Measurements from ENCODE around the gene DROSHA. TPM values are rescaled to one million over a fixed set of nuclear protein-coding genes. Genes with fewer than 3 reads are reported as not detected.

Gene DROSHA
- total and polyA plus RNA-seq, 2 of the 4 experiments (the other 2 are of a cell fraction): 36.4 to 36.5 TPM

DNA sequence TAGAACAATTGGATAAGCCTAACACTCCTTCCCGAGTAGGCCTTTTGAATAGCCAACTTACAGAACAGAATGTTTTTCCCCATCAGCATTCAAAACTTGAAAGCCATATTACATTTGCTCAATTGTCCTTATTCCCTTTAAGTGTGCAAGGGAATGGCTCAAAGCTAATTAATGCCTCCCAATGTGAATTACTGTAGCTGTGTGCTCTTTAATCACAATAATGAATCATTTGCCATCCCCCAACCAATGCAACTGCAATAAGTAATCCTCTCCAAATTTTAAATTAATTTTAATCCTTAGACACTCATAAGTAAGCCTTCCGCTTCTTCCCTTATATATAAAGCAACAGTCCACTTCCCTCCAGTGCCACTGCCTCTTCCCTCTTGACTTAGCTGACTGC is 115.9 kb downstream of the DROSHA start:
- Histone ChIP-seq H3K9me3 (ENCODE audit: control insufficient read depth, insufficient read depth, low read length) (no peaks in the 10 kb centered on the region), H4K20me1 (ENCODE audit: insufficient read depth, low read length) (no peaks in the 10 kb centered on the region), H2BK5ac (ENCODE audit: low read depth, low read length, poor library complexity, severe bottlenecking) (peak overlapping the region; percentile 16), H2AK5ac (ENCODE audit: low read depth, low read length) (no peak overlapping the region), H3K4me1 (ENCODE audit: control insufficient read depth, insufficient read depth, low read length) (peaks cover 11% of the 10 kb centered on the region), H3K36me3 (ENCODE audit: control insufficient read depth, insufficient read depth, low read length) (peaks cover 20% of the 10 kb centered on the region), H2BK20ac (ENCODE audit: low read depth, low read length) (no peak overlapping the region), H3K9me1 (ENCODE audit: insufficient read depth, low read length) (no peaks in the 10 kb centered on the region), H3K23ac (ENCODE audit: low read depth, low read length) (no peak overlapping the region), H2AFZ (replicated peaks; ENCODE audit: low read length, poor library complexity) (no peak overlapping the region), H3K4ac (ENCODE audit: low read depth, low read length) (no peak overlapping the region), H4K8ac (ENCODE audit: low read depth in 2 of 2, low read length in 2 of 2) (no peak overlapping the region), H3K56ac (ENCODE audit: extremely low read depth, insufficient read depth, low read length) (no peak overlapping the region), H2BK15ac (ENCODE audit: low read depth, low read length) (no peak overlapping the region), H3K9ac (ENCODE audit: low read depth, low read length) (no peak overlapping the region), H2AK9ac (replicated peaks; ENCODE audit: low read depth, low read length, poor library complexity) (no peak overlapping the region), H4K91ac (ENCODE audit: insufficient read depth, low read depth, low read length) (no peak overlapping the region), H3K79me1 (ENCODE audit: low read depth in 1 of 2, low read length in 2 of 2) (peaks cover 4 to 7% of the 10 kb centered on the region in 2 experiments), H3K4me2 (ENCODE audit: low read depth, low read length) (no peak overlapping the region), H3K18ac (ENCODE audit: low read depth, low read length) (no peak overlapping the region), H3K4me3 (ENCODE audit: insufficient read depth, low read depth, low read length) (no peak overlapping the region), H3K14ac (replicated peaks; ENCODE audit: low read depth, low read length) (no peak overlapping the region), H2BK120ac (ENCODE audit: low read depth, low read length) (no peak overlapping the region), H4K5ac (ENCODE audit: low read depth, low read length) (no peak overlapping the region), H3K27me3 (ENCODE audit: control insufficient read depth, insufficient read depth, low read length) (no peaks in the 10 kb centered on the region), H3K27ac (ENCODE audit: insufficient read depth, low read length) (no peak overlapping the region)
- dilution Hi-C loops (cut with HindIII; ENCODE audit: low sequenced_read_pairs, unreplicated experiment): no loop called here
- intact Hi-C loops (cut with micrococcal nuclease): no loop called here
- DNase-seq (no peak), ATAC-seq (ENCODE audit: low read depth) (no peak)
- no CpG with 5 or more reads among the region's 2 CpGs for WGBS, 2 experiments (ENCODE audit: extremely low coverage in 2 of 2, insufficient read length in 1 of 2)
- in situ Hi-C loops (cut with MboI; ENCODE audit: low sequenced_read_pairs): no loop called here
- TF ChIP-seq RFX5 (IDR thresholded peaks at IDR 0.05; ENCODE audit: low read depth, low read length) (no peak), MXI1 (IDR thresholded peaks at IDR 0.05; ENCODE audit: borderline replicate concordance, low read depth, low read length) (no peak), SMC3 (IDR thresholded peaks at IDR 0.05; ENCODE audit: low read depth, low read length) (no peak), POLR2A (IDR thresholded peaks at IDR 0.05; ENCODE audit: low read depth, low read length) (no peak), NFE2L2 (IDR thresholded peaks at IDR 0.05; ENCODE audit: low read depth, low read length) (no peak), RAD21 (IDR thresholded peaks at IDR 0.05; ENCODE audit: low read length) (no peak), FOS (IDR thresholded peaks at IDR 0.05; ENCODE audit: low read depth, low read length) (no peak), RCOR1 (IDR thresholded peaks at IDR 0.05; ENCODE audit: insufficient replicate concordance, low read length) (no peak), BHLHE40 (IDR thresholded peaks at IDR 0.05; ENCODE audit: low read depth, low read length) (no peak), CEBPB (IDR thresholded peaks at IDR 0.05; ENCODE audit: low read depth, low read length) (no peak), MAZ (IDR thresholded peaks at IDR 0.05; ENCODE audit: borderline replicate concordance, low read depth, low read length) (no peak), MAFK (IDR thresholded peaks at IDR 0.05; ENCODE audit: low read depth, low read length) (no peak), CHD1 (IDR thresholded peaks at IDR 0.05; ENCODE audit: low read depth, low read length) (no peak)
- TF ChIP-seq, protein P1, sequence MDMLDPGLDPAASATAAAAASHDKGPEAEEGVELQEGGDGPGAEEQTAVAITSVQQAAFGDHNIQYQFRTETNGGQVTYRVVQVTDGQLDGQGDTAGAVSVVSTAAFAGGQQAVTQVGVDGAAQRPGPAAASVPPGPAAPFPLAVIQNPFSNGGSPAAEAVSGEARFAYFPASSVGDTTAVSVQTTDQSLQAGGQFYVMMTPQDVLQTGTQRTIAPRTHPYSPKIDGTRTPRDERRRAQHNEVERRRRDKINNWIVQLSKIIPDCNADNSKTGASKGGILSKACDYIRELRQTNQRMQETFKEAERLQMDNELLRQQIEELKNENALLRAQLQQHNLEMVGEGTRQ (IDR thresholded peaks at IDR 0.05; ENCODE audit: low read depth, low read length): no peak
- TF ChIP-seq, protein P2, sequence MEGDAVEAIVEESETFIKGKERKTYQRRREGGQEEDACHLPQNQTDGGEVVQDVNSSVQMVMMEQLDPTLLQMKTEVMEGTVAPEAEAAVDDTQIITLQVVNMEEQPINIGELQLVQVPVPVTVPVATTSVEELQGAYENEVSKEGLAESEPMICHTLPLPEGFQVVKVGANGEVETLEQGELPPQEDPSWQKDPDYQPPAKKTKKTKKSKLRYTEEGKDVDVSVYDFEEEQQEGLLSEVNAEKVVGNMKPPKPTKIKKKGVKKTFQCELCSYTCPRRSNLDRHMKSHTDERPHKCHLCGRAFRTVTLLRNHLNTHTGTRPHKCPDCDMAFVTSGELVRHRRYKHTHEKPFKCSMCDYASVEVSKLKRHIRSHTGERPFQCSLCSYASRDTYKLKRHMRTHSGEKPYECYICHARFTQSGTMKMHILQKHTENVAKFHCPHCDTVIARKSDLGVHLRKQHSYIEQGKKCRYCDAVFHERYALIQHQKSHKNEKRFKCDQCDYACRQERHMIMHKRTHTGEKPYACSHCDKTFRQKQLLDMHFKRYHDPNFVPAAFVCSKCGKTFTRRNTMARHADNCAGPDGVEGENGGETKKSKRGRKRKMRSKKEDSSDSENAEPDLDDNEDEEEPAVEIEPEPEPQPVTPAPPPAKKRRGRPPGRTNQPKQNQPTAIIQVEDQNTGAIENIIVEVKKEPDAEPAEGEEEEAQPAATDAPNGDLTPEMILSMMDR (conservative IDR thresholded peaks at IDR 0.05; ENCODE audit: low read depth, low read length): no peak
- TF ChIP-seq, protein P3, sequence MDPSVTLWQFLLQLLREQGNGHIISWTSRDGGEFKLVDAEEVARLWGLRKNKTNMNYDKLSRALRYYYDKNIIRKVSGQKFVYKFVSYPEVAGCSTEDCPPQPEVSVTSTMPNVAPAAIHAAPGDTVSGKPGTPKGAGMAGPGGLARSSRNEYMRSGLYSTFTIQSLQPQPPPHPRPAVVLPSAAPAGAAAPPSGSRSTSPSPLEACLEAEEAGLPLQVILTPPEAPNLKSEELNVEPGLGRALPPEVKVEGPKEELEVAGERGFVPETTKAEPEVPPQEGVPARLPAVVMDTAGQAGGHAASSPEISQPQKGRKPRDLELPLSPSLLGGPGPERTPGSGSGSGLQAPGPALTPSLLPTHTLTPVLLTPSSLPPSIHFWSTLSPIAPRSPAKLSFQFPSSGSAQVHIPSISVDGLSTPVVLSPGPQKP (IDR thresholded peaks at IDR 0.05; ENCODE audit: borderline replicate concordance, low read depth, low read length): no peak
- no TSS peak for BruUV-seq (replicated peaks)
- ChIA-PET POLR2A (ENCODE audit: unreplicated experiment) (no interaction called here), CTCF (interaction anchor here (0.6 to 1.0 kb wide), 2 partner anchors 116 to 202 kb away, joined by 3 to 4 read pairs; partner anchors contain the start of genes C5orf22 and DROSHA)
